HG03432 (cell line): ENCODE results near the gene SIX3.

ENCODE experiments used
- ATAC-seq: cut with Tn5 transposase; IDR thresholded peaks from one replicate; pipeline ENCODE4 v1.9.1; 2021; ENCODE audit warnings: mild to moderate bottlenecking, moderate library complexity; ENCODE audit not compliant: unreplicated experiment

The SIX3 gene

GRCh38 chr2:44941551-44942234 is at the start of gene SIX3:
SIX3 (plus strand) TSS chr2:44941702; CDS start chr2:44942105, 403 bp downstream.
- ATAC-seq = peak; percentile 57

- peak; percentile 58 for ATAC-seq
These were observed 47.4 kb upstream of the SIX3 start for GRCh38 chr2:44894058-44894457.

GRCh38 chr2:44895061-44895460 is 46.4 kb upstream of the SIX3 start:
- ATAC-seq = no peak

GRCh38 chr2:44897406-44897805 is 44.1 kb upstream of the SIX3 start:
- ATAC-seq = no peak

GRCh38 chr2:44902217-44903137 is 39.0 kb upstream of the SIX3 start:
- no peak for ATAC-seq

- no peak for ATAC-seq
These were observed 36.9 kb upstream of the SIX3 start for GRCh38 chr2:44904578-44904977.

GRCh38 chr2:44906972-44907371 is 34.5 kb upstream of the SIX3 start:
- ATAC-seq = no peak

- ATAC-seq = no peak
These were observed 31.7 kb upstream of the SIX3 start for GRCh38 chr2:44909831-44910230.

GRCh38 chr2:44912660-44913059 is 28.8 kb upstream of the SIX3 start:
- ATAC-seq = no peak

- no peak for ATAC-seq
These were observed 25.2 kb upstream of the SIX3 start for GRCh38 chr2:44916291-44916690.

GRCh38 chr2:44918095-44918775 is 23.3 kb upstream of the SIX3 start:
- ATAC-seq = peak; percentile 72

GRCh38 chr2:44920751-44921150 is 20.8 kb upstream of the SIX3 start:
- no peak for ATAC-seq

GRCh38 chr2:44922776-44923175 is 18.7 kb upstream of the SIX3 start:
- no peak for ATAC-seq

- ATAC-seq = no peak
These were observed 15.9 kb upstream of the SIX3 start for GRCh38 chr2:44925561-44926136.

- ATAC-seq = no peak
These were observed 14.5 kb upstream of the SIX3 start for GRCh38 chr2:44926957-44927356.

- ATAC-seq = no peak
These were observed 13.5 kb upstream of the SIX3 start for GRCh38 chr2:44927985-44928482.

GRCh38 chr2:44928483-44929158 is 12.9 kb upstream of the SIX3 start:
- ATAC-seq = no peak

GRCh38 chr2:44929159-44929734 is 12.3 kb upstream of the SIX3 start:
- ATAC-seq = no peak

- no peak for ATAC-seq
These were observed 11.7 kb upstream of the SIX3 start for GRCh38 chr2:44929735-44930273.
